PC-9 (cell line): Measurements from ENCODE around the gene CRYZ. TPM values are rescaled to one million over a fixed set of nuclear protein-coding genes. Genes with fewer than 3 reads are reported as not detected.
"Not testable (repeated sequence)": the region's sequence is repeated elsewhere in the genome, so short reads cannot be mapped to it uniquely, and the experiment has no call there.

Experiments used
- BruUV-seq: library from RNA; stranded (reverse); fragments of 400-500 nt; replicated peaks from 2 replicates; lab custom pipeline; 2021; lab: Mats Ljungman, UMichigan
- CTCF ChIA-PET: fragments of 300-600 bp; sonication (Branson Sonifier 250); formaldehyde crosslinking; loops from one replicate; lab custom pipeline; 2022; ENCODE audit warnings: antibody characterized with exemption; lab: Charles Lee
- POLR2A ChIA-PET: fragments of 300-600 bp; sonication (Branson Sonifier 250); formaldehyde crosslinking; loops from one replicate; lab custom pipeline; 2022; ENCODE audit warnings: antibody characterized with exemption; ENCODE audit not compliant: unreplicated experiment; lab: Charles Lee
- DNase-seq, 2 experiments: peaks; one replicate each; pipeline versions ENCODE4 v3.0.0 to v3.0.0-alpha.2; 2015 to 2022; ENCODE audit warnings: mixed read lengths in 1 of 2
- H2AFZ ChIP-seq: fragments of 200-600 bp; sonication (generic); 2 replicates; pipeline ENCODE4 v1.8.1; 2017; ENCODE audit warnings: antibody characterized with exemption
- H3F3A ChIP-seq: fragments of 200-600 bp; sonication (generic); 2 replicates; pipeline ENCODE4 v1.8.1; 2017; ENCODE audit warnings: antibody characterized with exemption, mild to moderate bottlenecking, low read depth; ENCODE audit not compliant: insufficient read depth
- H3K27ac ChIP-seq: fragments of 200-600 bp; sonication (generic); 2 replicates; pipeline ENCODE4 v1.6.1; 2016; ENCODE audit warnings: mixed run types
- H3K27me3 ChIP-seq: fragments of 200-600 bp; sonication (generic); 2 replicates; pipeline ENCODE4 v1.6.1; 2016; ENCODE audit warnings: low read depth, mixed run types; ENCODE audit not compliant: insufficient read depth
- H3K36me3 ChIP-seq: fragments of 200-600 bp; sonication (generic); 2 replicates; pipeline ENCODE4 v1.6.1; 2016; ENCODE audit warnings: low read depth, mixed run types
- H3K4me1 ChIP-seq: fragments of 200-600 bp; sonication (generic); replicated peaks from 2 replicates; pipeline ENCODE4 v1.6.1; 2016; ENCODE audit warnings: mixed run types; ENCODE audit not compliant: insufficient read depth
- H3K4me2 ChIP-seq: fragments of 200-600 bp; sonication (generic); 2 replicates; pipeline ENCODE4 v1.6.1; 2017; ENCODE audit warnings: mixed run types
- H3K4me3 ChIP-seq: fragments of 200-600 bp; sonication (generic); 2 replicates; pipeline ENCODE4 v1.6.1; 2016; ENCODE audit warnings: mixed run types
- H3K79me2 ChIP-seq: fragments of 200-600 bp; sonication (generic); 2 replicates; pipeline ENCODE4 v1.6.1; 2017; ENCODE audit warnings: low read depth, mixed run types
- H3K9me2 ChIP-seq: fragments of 200-600 bp; sonication (generic); 2 replicates; pipeline ENCODE4 v1.8.1; 2017; ENCODE audit warnings: mild to moderate bottlenecking; ENCODE audit not compliant: insufficient read depth
- H3K9me3 ChIP-seq: fragments of 200-600 bp; sonication (generic); 2 replicates; pipeline ENCODE4 v1.8.1; 2016; ENCODE audit warnings: low read depth; ENCODE audit not compliant: insufficient read depth
- H4K20me1 ChIP-seq: fragments of 200-600 bp; sonication (generic); 2 replicates; pipeline ENCODE4 v1.8.1; 2017; ENCODE audit not compliant: insufficient read depth
- EZH2 ChIP-seq: fragments of 200-600 bp; sonication (generic); IDR thresholded peaks from 2 replicates; pipeline ENCODE4 v1.8.0; 2017; ENCODE audit warnings: antibody characterized with exemption, low read depth
- intact Hi-C: fragments of 100-400 bp; cut with micrococcal nuclease; formaldehyde crosslinking; loops from one replicate; pipeline ENCODE4 v1.10.0; 2022; ENCODE audit not compliant: unreplicated experiment
- total RNA-seq: library from RNA; stranded (reverse); gene quantifications from 2 replicates; pipeline ENCODE4 v1.2.3, GENCODE V29; 2021
- TF ChIP-seq, protein P1 (sequence below): fragments of 200-600 bp; sonication (generic); conservative IDR thresholded peaks from 2 replicates; pipeline ENCODE4 v1.6.1; 2017; ENCODE audit warnings: mixed run types, antibody characterized with exemption, mild to moderate bottlenecking, moderate library complexity

Gene CRYZ
- total RNA-seq, 1 experiment from 2014 or later = 24.4 TPM

DNA sequence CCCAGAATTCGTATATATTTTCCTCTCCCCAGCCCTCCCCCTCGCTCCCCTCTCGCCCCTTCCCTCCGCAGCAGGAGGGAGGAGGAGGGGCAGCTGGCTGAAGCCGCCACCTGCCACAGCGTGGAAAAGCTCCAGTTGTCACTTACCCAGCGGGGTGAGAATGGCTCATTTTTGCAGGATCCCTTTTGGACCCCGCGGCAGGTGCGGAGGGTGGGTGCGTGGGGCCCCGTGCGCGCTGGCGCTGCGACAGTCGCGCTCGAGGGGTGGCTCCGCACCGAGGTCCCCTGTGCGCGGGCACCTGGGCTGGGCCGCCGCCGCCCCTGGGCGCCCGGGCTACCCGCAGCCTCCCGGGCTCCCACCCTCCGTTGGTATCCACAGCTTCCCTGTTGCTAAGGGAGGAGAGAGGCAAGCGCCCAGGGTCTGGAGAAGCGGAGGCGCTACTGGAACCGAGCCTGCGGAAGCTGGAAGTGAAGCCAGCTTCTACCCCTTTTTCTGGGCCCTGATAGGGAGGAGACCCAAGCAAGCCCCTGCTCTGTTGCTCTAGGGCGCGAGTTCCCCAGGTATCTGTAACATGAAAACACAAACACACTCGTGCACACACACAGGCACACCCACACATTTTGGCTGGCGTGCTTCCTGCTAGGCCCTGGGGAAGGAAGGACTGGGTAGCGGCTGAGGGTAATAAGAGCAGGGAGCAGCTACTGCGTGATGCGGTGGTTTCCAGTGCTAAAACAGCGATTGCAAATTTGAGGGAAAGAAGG lies 59.3 kb downstream of the CRYZ start, which contains the start of gene ERICH3:
ERICH3 (minus strand) TSS at position 442 of the 761 bp plus-strand sequence; CDS start at position 169, 273 bp downstream.
- no peak within 1 kb of the TSS for H3K4me3 ChIP-seq
- H4K20me1 ChIP-seq = no peaks in the 10 kb centered on the region
- H3F3A ChIP-seq = no peaks in the 10 kb centered on the region
- H3K36me3 ChIP-seq = no peaks in the 10 kb centered on the region
- no peak for DNase-seq
- POLR2A ChIA-PET = no interaction called here
- intact Hi-C loops = no loop called here
- H3K27me3 ChIP-seq = no peaks in the 10 kb centered on the region
- H3K27ac ChIP-seq = no peak within 1 kb of the TSS
- no peak within 1 kb of the TSS for H3K4me2 ChIP-seq
- H3K9me2 ChIP-seq = no peaks in the 10 kb centered on the region
- no TSS peak for BruUV-seq
- H3K4me1 ChIP-seq = no peaks in the 10 kb centered on the region
- H2AFZ ChIP-seq = no peak within 1 kb of the TSS
- no peaks in the 10 kb centered on the region for H3K9me3 ChIP-seq
- TF ChIP-seq EZH2 = no peak
- TF ChIP-seq, protein P1, sequence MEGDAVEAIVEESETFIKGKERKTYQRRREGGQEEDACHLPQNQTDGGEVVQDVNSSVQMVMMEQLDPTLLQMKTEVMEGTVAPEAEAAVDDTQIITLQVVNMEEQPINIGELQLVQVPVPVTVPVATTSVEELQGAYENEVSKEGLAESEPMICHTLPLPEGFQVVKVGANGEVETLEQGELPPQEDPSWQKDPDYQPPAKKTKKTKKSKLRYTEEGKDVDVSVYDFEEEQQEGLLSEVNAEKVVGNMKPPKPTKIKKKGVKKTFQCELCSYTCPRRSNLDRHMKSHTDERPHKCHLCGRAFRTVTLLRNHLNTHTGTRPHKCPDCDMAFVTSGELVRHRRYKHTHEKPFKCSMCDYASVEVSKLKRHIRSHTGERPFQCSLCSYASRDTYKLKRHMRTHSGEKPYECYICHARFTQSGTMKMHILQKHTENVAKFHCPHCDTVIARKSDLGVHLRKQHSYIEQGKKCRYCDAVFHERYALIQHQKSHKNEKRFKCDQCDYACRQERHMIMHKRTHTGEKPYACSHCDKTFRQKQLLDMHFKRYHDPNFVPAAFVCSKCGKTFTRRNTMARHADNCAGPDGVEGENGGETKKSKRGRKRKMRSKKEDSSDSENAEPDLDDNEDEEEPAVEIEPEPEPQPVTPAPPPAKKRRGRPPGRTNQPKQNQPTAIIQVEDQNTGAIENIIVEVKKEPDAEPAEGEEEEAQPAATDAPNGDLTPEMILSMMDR = no peak
- H3K79me2 ChIP-seq = no peaks in the 10 kb centered on the region
- CTCF ChIA-PET = no interaction called here

DNA sequence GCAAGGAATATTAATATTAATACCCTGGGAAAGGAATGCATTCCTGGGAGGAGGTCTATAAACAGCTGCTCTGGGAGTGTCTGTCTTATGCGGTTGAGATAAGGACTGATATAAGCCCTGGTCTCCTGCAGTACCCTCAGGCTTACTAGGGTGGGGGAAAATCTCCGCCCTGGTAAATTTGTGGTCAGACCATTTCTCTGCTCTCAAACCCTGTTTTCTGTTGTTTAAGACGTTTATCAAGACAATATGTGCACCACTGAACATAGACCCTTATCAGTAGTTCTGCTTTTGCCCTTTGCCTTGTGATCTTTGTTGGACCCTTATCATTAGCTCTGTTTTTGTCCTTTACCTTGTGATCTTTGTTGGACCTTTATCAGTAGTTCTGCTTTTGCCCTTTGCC lies 62.0 kb downstream of the CRYZ start:
- H3K4me1 ChIP-seq, BruUV-seq, H3K4me2 ChIP-seq, H2AFZ ChIP-seq, H3K79me2 ChIP-seq, POLR2A ChIA-PET, DNase-seq, H3K9me3 ChIP-seq, H4K20me1 ChIP-seq, H3K27me3 ChIP-seq, intact Hi-C loops, H3K4me3 ChIP-seq, H3F3A ChIP-seq, H3K27ac ChIP-seq, H3K36me3 ChIP-seq, CTCF ChIA-PET, H3K9me2 ChIP-seq: not testable (repeated sequence)

Other genes starting within 250 kb of the CRYZ start
- gene LRRC53, start 220.4 kb downstream of the CRYZ start, total RNA-seq = not detected in 2 replicates
- not detected in 2 replicates for gene ERICH3, start 59.3 kb downstream of the CRYZ start, total RNA-seq
- 19.7 and 19.8 TPM in 2 replicates for gene TYW3, start 102 bp upstream of the CRYZ start, total RNA-seq